Uterus (tissue), 2 donors: ENCODE data around the gene TBC1D2B.

Experiments
- POLR2A ChIP-seq, 2 donors: fragments of 450-650 bp; IDR thresholded peaks; one replicate each; pipeline ENCODE4 v1.6.1; 2016; ENCODE audit warnings: antibody characterized with exemption in 2 of 2, mild to moderate bottlenecking in 1 of 2, moderate library complexity in 1 of 2
- TF ChIP-seq, protein P1 (sequence below), 4 experiments: fragments of 200-600 bp in 2 of 4; fragments of 450-650 bp in 2 of 4; sonication (generic) in 2 of 4; IDR thresholded peaks; one replicate each; pipeline ENCODE4 v1.5.1; 2016 to 2019; ENCODE audit warnings: antibody characterized with exemption in 4 of 4, mild to moderate bottlenecking in 2 of 4, moderate library complexity in 1 of 4

DNA sequence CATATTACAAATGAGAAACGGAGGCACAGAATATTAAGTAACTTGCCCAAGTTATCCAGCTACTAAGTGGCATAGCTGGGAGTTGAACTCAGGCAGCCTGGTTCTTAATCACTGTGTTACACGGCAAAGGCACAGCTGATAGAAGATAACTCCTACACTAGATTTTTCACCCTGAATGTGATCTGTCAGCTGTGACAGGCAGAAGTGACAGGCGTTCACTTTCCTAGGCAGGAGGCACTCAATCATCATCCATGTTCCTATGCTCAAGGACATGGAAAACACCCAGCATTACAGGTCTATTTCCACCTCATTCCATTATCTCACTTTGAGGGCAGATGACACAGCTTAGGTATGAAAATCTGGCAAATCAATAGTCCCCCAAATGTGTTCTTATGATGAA lies 35.6 kb downstream of the TBC1D2B start:
- TF ChIP-seq, protein P1, sequence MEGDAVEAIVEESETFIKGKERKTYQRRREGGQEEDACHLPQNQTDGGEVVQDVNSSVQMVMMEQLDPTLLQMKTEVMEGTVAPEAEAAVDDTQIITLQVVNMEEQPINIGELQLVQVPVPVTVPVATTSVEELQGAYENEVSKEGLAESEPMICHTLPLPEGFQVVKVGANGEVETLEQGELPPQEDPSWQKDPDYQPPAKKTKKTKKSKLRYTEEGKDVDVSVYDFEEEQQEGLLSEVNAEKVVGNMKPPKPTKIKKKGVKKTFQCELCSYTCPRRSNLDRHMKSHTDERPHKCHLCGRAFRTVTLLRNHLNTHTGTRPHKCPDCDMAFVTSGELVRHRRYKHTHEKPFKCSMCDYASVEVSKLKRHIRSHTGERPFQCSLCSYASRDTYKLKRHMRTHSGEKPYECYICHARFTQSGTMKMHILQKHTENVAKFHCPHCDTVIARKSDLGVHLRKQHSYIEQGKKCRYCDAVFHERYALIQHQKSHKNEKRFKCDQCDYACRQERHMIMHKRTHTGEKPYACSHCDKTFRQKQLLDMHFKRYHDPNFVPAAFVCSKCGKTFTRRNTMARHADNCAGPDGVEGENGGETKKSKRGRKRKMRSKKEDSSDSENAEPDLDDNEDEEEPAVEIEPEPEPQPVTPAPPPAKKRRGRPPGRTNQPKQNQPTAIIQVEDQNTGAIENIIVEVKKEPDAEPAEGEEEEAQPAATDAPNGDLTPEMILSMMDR (IDR thresholded peaks at IDR 0.05) = no peak
- TF ChIP-seq POLR2A (IDR thresholded peaks at IDR 0.05) = no peak
